Stimulated activated naive CD8-positive, alpha-beta T cell treated with anti-CD3 and anti-CD28 coated beads, Interleukin-15, Interleukin-2, amounts not matched to agents 100 U/mL and 50 U/mL, for 24 hours (primary cell): ENCODE measurements around the gene SLC3A2.
"Not testable (repeated sequence)": the region's sequence is repeated elsewhere in the genome, so short reads cannot be mapped to it uniquely, and the experiment has no call there.

Experiments used
- ATAC-seq: fragments of 150-1000 bp; cut with Tn5 transposase; one replicate; pipeline ENCODE4 v1.10.0; 2021
- DNase-seq: peaks from one replicate; pipeline ENCODE4 v3.0.0; 2021

Gene SLC3A2

DNA sequence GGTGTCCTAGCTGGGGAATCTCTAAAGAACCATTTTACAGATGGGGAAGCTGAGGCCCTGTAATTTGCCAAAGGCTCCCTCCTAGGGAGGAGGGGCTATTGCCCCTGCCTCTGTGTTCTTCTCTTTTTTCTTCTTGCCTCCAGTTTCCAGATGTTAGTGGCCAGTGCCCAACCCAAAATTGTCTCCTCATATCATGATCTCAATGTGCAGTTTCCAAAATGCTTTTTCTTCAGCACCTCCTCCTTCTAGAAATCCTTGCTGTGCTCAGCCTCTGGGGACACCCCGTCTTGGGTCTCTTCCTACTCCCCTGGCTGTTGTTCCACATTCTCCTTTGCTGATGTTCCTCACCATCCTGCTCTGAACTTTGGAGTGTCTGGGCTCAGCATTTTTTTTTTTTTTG is 50.0 kb downstream of the SLC3A2 start:
- DNase-seq (no peak), ATAC-seq (no peak)

DNA sequence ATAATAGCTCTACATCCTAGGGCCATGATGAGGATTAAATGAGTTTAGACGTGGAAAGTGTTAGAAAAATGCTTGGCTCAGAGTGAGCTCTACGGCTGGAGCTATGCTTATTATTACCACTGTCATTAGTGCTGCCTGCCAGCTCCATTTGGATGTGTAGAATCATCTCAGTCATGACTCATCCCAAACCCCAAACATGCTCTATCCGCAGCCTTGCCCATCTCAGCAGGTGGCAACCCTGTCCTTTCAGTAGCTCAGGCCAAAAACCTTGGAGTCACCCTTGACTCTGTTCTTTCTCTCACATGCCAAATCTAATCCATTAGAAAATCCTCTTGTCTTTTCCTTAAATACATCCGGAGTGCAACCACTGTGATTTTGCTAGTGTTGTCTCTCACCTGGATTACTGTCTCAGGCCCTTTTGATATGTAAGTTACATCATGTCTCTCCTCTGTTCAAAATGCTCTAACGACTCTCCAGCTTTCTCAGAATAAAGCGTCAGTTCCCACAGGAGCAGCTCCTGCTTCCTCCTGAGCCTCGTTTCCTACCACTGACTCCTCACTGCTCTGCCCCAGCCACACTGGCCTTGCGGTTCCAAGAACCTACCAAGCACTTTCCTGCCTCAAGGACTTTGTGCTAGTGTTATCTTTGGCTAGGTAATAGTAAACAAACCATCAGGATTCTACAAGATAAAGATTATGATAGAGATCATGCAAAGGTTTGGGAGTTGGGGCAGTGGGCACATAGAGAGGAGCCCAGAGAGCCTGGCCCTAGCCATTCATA is 51.0 kb downstream of the SLC3A2 start:
- ATAC-seq (no peak), DNase-seq (no peak)

DNA sequence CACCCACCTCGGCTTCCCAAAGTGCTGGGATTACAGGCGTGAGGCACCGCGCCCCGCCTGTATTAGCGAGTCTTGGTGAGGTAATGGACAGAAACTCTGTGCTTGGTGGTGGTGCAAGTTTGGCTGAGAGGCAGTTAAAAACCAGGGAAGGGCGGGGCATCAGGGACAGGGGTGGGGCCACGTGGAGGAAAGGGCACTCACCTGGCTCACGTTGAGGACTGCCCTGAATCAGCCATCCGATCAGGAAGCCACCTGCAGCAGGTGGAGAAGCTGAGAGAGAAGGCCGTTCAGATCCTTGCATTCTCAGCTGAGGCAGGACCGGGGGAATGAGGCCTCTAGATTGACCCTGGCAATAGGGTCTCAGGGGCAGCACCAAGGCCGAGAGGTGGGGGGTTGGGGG is 52.6 kb downstream of the SLC3A2 start:
- peak; percentile 11 for ATAC-seq

GRCh38 chr11:62933750-62934495 is 53.2 kb downstream of the SLC3A2 start:
- DNase-seq (no peak), ATAC-seq (peak; percentile 24)

More for the DNA sequence above, 52.6 kb downstream of the SLC3A2 start:
- DNase-seq, result no peak

GRCh38 chr11:62934496-62934785 is 53.7 kb downstream of the SLC3A2 start:
- ATAC-seq, result no peak
- no peak for DNase-seq

GRCh38 chr11:62937528-62937927 is 56.8 kb downstream of the SLC3A2 start:
- DNase-seq, ATAC-seq: not testable (repeated sequence)
